Mesodermal cell (in vitro differentiated cells): ENCODE results near the gene PIK3C2G.

ENCODE experiments used
- H3K27ac ChIP-seq: 2 replicates; pipeline ENCODE4 v1.7.0; 2013; ENCODE audit warnings: mild to moderate bottlenecking, low read depth, low read length, moderate library complexity; ENCODE audit not compliant: severe bottlenecking
- H3K36me3 ChIP-seq: 2 replicates; pipeline ENCODE4 v1.7.1; 2013; ENCODE audit warnings: mild to moderate bottlenecking, low read length, moderate library complexity; ENCODE audit not compliant: control insufficient read depth, insufficient read depth
- H3K4me1 ChIP-seq: one replicate; pipeline ENCODE4 v1.7.1; 2013; ENCODE audit warnings: mild to moderate bottlenecking, low read length; ENCODE audit not compliant: insufficient read depth, control insufficient read depth, poor library complexity, severe bottlenecking
- H3K4me3 ChIP-seq: 2 replicates; pipeline ENCODE4 v1.7.0; 2013; ENCODE audit warnings: low read length, control low read depth, mild to moderate bottlenecking; ENCODE audit not compliant: insufficient read depth, poor library complexity, severe bottlenecking; ENCODE audit errors: extremely low read depth
- H3K9me3 ChIP-seq: 2 replicates; pipeline ENCODE4 v1.7.1; 2013; ENCODE audit warnings: mild to moderate bottlenecking, low read length, moderate library complexity; ENCODE audit not compliant: control insufficient read depth
- WGBS, 2 experiments: methylation state at CpG; one replicate each; pipeline ENCODE4 v1.1.5; 2013; ENCODE audit warnings: missing lambda C conversion rate in 2 of 2; ENCODE audit not compliant: insufficient coverage in 2 of 2; 5-methylcytosine and 5-hydroxymethylcytosine counted together

The PIK3C2G gene

GRCh38 chr12:18580291-18580690 is 319.0 kb downstream of the PIK3C2G start:
- Histone ChIP-seq H3K4me3 (no peak overlapping the region), H3K4me1 (no peaks in the 10 kb centered on the region), H3K27ac (no peak overlapping the region), H3K36me3 (no peaks in the 10 kb centered on the region), H3K9me3 (no peaks in the 10 kb centered on the region)
- 80% methylated on average over 1 of the region's 3 CpGs; no CpG with 5 or more reads in 1 of the 2 experiments for WGBS, 2 experiments

- H3K36me3 ChIP-seq = no peaks in the 10 kb centered on the region
- no peak overlapping the region for H3K4me3 ChIP-seq
- H3K9me3 ChIP-seq = peaks cover 3% of the 10 kb centered on the region
- H3K4me1 ChIP-seq = no peaks in the 10 kb centered on the region
- no CpG with 5 or more reads among the region's 2 CpGs for WGBS, 2 experiments
- H3K27ac ChIP-seq = no peak overlapping the region
Measured at GRCh38 chr12:18580706-18581105, 319.4 kb downstream of the PIK3C2G start.

- WGBS, 2 experiments = 75% methylated on average over 1 of the region's 2 CpGs; no CpG with 5 or more reads in 1 of the 2 experiments
- Histone ChIP-seq H3K36me3 (no peaks in the 10 kb centered on the region), H3K4me1 (no peaks in the 10 kb centered on the region), H3K27ac (no peak overlapping the region), H3K9me3 (peaks cover 4% of the 10 kb centered on the region), H3K4me3 (no peak overlapping the region)
Measured at GRCh38 chr12:18581232-18581962, 320.1 kb downstream of the PIK3C2G start.

GRCh38 chr12:18583655-18584054 is 322.3 kb downstream of the PIK3C2G start:
- Histone ChIP-seq H3K27ac (no peak overlapping the region), H3K36me3 (no peaks in the 10 kb centered on the region), H3K4me3 (no peak overlapping the region), H3K9me3 (peaks cover 4% of the 10 kb centered on the region), H3K4me1 (no peaks in the 10 kb centered on the region)

- Histone ChIP-seq H3K4me1 (no peaks in the 10 kb centered on the region), H3K36me3 (no peaks in the 10 kb centered on the region), H3K27ac (no peak overlapping the region), H3K4me3 (no peak overlapping the region), H3K9me3 (peaks cover 4% of the 10 kb centered on the region)
Measured at GRCh38 chr12:18586581-18586980, 325.3 kb downstream of the PIK3C2G start.

GRCh38 chr12:18589316-18589715 is 328.0 kb downstream of the PIK3C2G start:
- Histone ChIP-seq H3K36me3 (no peaks in the 10 kb centered on the region), H3K4me3 (no peak overlapping the region), H3K4me1 (no peaks in the 10 kb centered on the region), H3K9me3 (peaks cover 4% of the 10 kb centered on the region), H3K27ac (no peak overlapping the region)

GRCh38 chr12:18591473-18591872 is 330.2 kb downstream of the PIK3C2G start:
- Histone ChIP-seq H3K27ac (no peak overlapping the region), H3K9me3 (no peaks in the 10 kb centered on the region), H3K36me3 (no peaks in the 10 kb centered on the region), H3K4me3 (no peak overlapping the region), H3K4me1 (no peaks in the 10 kb centered on the region)

- Histone ChIP-seq H3K36me3 (no peaks in the 10 kb centered on the region), H3K9me3 (no peaks in the 10 kb centered on the region), H3K27ac (no peak overlapping the region), H3K4me1 (no peaks in the 10 kb centered on the region), H3K4me3 (no peak overlapping the region)
Measured at GRCh38 chr12:18595412-18595811, 334.1 kb downstream of the PIK3C2G start.

- H3K9me3 ChIP-seq = no peaks in the 10 kb centered on the region
- H3K36me3 ChIP-seq = no peaks in the 10 kb centered on the region
- 93 to 95% methylated on average over 2 to 5 of the region's 7 CpGs for WGBS, 2 experiments
- no peak overlapping the region for H3K4me3 ChIP-seq
- no peaks in the 10 kb centered on the region for H3K4me1 ChIP-seq
- H3K27ac ChIP-seq = no peak overlapping the region
Measured at GRCh38 chr12:18601962-18602361, 340.6 kb downstream of the PIK3C2G start.

GRCh38 chr12:18612971-18613370 is 351.7 kb downstream of the PIK3C2G start:
- no peak overlapping the region for H3K27ac ChIP-seq
- no peaks in the 10 kb centered on the region for H3K36me3 ChIP-seq
- H3K9me3 ChIP-seq = no peaks in the 10 kb centered on the region
- WGBS, 2 experiments = no CpG with 5 or more reads among the region's 2 CpGs
- no peak overlapping the region for H3K4me3 ChIP-seq
- no peaks in the 10 kb centered on the region for H3K4me1 ChIP-seq

- H3K36me3 ChIP-seq = no peaks in the 10 kb centered on the region
- no peak overlapping the region for H3K4me3 ChIP-seq
Measured at GRCh38 chr12:18620986-18621385, 359.7 kb downstream of the PIK3C2G start.

More at GRCh38 chr12:18620986-18621385, 359.7 kb downstream of the PIK3C2G start:
- Histone ChIP-seq H3K27ac (no peak overlapping the region), H3K4me1 (no peaks in the 10 kb centered on the region), H3K9me3 (no peaks in the 10 kb centered on the region)
